NCI-H2107 treated with DMSO at 0.1 percent for 48 hours (cell line): ENCODE data around the gene CAPN12.

ENCODE experiments used
- DNase-seq: peaks from one replicate; lab custom pipeline; 2025; ENCODE audit not compliant: unreplicated experiment; lab: John Stamatoyannopoulos, UW

The CAPN12 gene

GRCh38 chr19:38726284-38726673 lies 18.0 kb downstream of the CAPN12 start:
- no peak for DNase-seq

GRCh38 chr19:38725469-38726283 lies 18.6 kb downstream of the CAPN12 start:
- DNase-seq, result no peak

GRCh38 chr19:38723990-38724854 lies 20.1 kb downstream of the CAPN12 start:
- no peak for DNase-seq

GRCh38 chr19:38723606-38723965 lies 20.7 kb downstream of the CAPN12 start:
- no peak for DNase-seq

- DNase-seq, result no peak
Observed at GRCh38 chr19:38722947-38723605, 21.2 kb downstream of the CAPN12 start.

- DNase-seq, result no peak
Observed at GRCh38 chr19:38721979-38722773, 22.1 kb downstream of the CAPN12 start.

GRCh38 chr19:38721496-38721895 lies 22.8 kb downstream of the CAPN12 start:
- no peak for DNase-seq

- DNase-seq, result no peak
Observed at GRCh38 chr19:38720559-38721236, 23.6 kb downstream of the CAPN12 start.

- no peak for DNase-seq
Observed at GRCh38 chr19:38719761-38720558, 24.3 kb downstream of the CAPN12 start.

- no peak for DNase-seq
Observed at GRCh38 chr19:38718747-38719543, 25.3 kb downstream of the CAPN12 start.

GRCh38 chr19:38717855-38718254 lies 26.4 kb downstream of the CAPN12 start:
- DNase-seq, result no peak

- DNase-seq, result no peak
Observed at GRCh38 chr19:38717051-38717450, 27.2 kb downstream of the CAPN12 start.

- DNase-seq, result no peak
Observed at GRCh38 chr19:38715555-38715954, 28.7 kb downstream of the CAPN12 start.

- no peak for DNase-seq
Observed at GRCh38 chr19:38714354-38714778, 29.9 kb downstream of the CAPN12 start.

- no peak for DNase-seq
Observed at GRCh38 chr19:38713865-38714264, 30.4 kb downstream of the CAPN12 start.

GRCh38 chr19:38713227-38713649 lies 31.0 kb downstream of the CAPN12 start:
- no peak for DNase-seq

GRCh38 chr19:38712161-38712748 lies 32.0 kb downstream of the CAPN12 start:
- no peak for DNase-seq

GRCh38 chr19:38711726-38712153 lies 32.5 kb downstream of the CAPN12 start:
- peak; percentile 8 for DNase-seq
